Spleen (tissue), 3 donors: Measurements from ENCODE around the gene POU2F1.

Experiments
- POLR2A ChIP-seq, 3 donors: fragments of 450-650 bp; IDR thresholded peaks; one replicate each; pipeline ENCODE4 v1.5.1; 2017; ENCODE audit warnings: antibody characterized with exemption in 3 of 3, mild to moderate bottlenecking in 1 of 3
- POLR2AphosphoS5 ChIP-seq, 3 donors: sonication (generic); formaldehyde crosslinking; IDR thresholded peaks; one replicate each; pipeline ENCODE4 v1.5.1; 2017; ENCODE audit warnings: antibody characterized with exemption in 3 of 3

- TF ChIP-seq POLR2A (IDR thresholded peaks at IDR 0.05) (no peak), POLR2AphosphoS5 (IDR thresholded peaks at IDR 0.05) (no peak)
These were observed 136.6 kb downstream of the POU2F1 start for GRCh38 chr1:167357305-167357704.
